HepG2 (cell line): Measurements from ENCODE around the gene LMTK2. TPM values are rescaled to one million over a fixed set of nuclear protein-coding genes. Genes with fewer than 3 reads are reported as not detected.

Experiments
- ATF1 ChIP-seq: IDR thresholded peaks from 2 replicates; pipeline ENCODE4 v1.6.1; 2016; ENCODE audit warnings: mild to moderate bottlenecking, control low read depth
- BRD4 ChIP-seq: sonication (generic); formaldehyde crosslinking; IDR thresholded peaks from 2 replicates; pipeline ENCODE4 v1.4.0; 2020; ENCODE audit warnings: missing genetic modification reagents
- DNMT1 ChIP-seq: sonication (generic); formaldehyde crosslinking; IDR thresholded peaks from 2 replicates; pipeline ENCODE4 v1.5.1; 2020; ENCODE audit warnings: mild to moderate bottlenecking, missing genetic modification reagents
- EHMT2 ChIP-seq: fragments of 200-600 bp; sonication (generic); IDR thresholded peaks from 2 replicates; pipeline ENCODE4 v1.7.0; 2017; ENCODE audit warnings: antibody characterized with exemption, low read depth, low read length, borderline replicate concordance
- FOXA1 ChIP-seq, 2 experiments: fragments of 450-650 bp in 1 of 2; sonication (generic) in 1 of 2; formaldehyde crosslinking in 1 of 2; IDR thresholded peaks; 2 replicates each; pipeline versions ENCODE4 v1.4.0 to v1.6.1; 2016 to 2020; ENCODE audit warnings: missing genetic modification reagents in 1 of 2
- GPN1 ChIP-seq: sonication (generic); formaldehyde crosslinking; IDR thresholded peaks from 2 replicates; pipeline ENCODE4 v1.5.1; 2020; ENCODE audit warnings: missing genetic modification reagents, borderline replicate concordance
- KMT2A ChIP-seq: sonication (generic); formaldehyde crosslinking; IDR thresholded peaks from 2 replicates; pipeline ENCODE4 v1.4.0; 2020; ENCODE audit warnings: missing genetic modification reagents
- MEIS1 ChIP-seq: sonication (generic); formaldehyde crosslinking; IDR thresholded peaks from 2 replicates; pipeline ENCODE4 v1.9.0; 2021; ENCODE audit warnings: mild to moderate bottlenecking, missing genetic modification reagents, moderate library complexity, borderline replicate concordance
- MLLT10 ChIP-seq: sonication (generic); formaldehyde crosslinking; IDR thresholded peaks from 2 replicates; pipeline ENCODE4 v1.4.0; 2020; ENCODE audit warnings: missing genetic modification reagents
- PAF1 ChIP-seq: IDR thresholded peaks from 2 replicates; pipeline ENCODE4 v1.6.1; 2016; ENCODE audit warnings: missing genetic modification reagents, missing compliant biosample characterization
- SPEN ChIP-seq: sonication (generic); formaldehyde crosslinking; IDR thresholded peaks from 2 replicates; pipeline ENCODE4 v1.5.1; 2020; ENCODE audit warnings: low read depth, mild to moderate bottlenecking, missing genetic modification reagents
- THAP8 ChIP-seq: sonication (generic); formaldehyde crosslinking; IDR thresholded peaks from 2 replicates; pipeline ENCODE4 v1.5.1; 2020; ENCODE audit warnings: missing genetic modification reagents, mild to moderate bottlenecking, borderline replicate concordance
- ZBTB44 ChIP-seq: sonication (generic); formaldehyde crosslinking; IDR thresholded peaks from 2 replicates; pipeline ENCODE4 v1.4.0; 2020; ENCODE audit warnings: missing genetic modification reagents
- ZNF124 ChIP-seq: sonication (generic); formaldehyde crosslinking; IDR thresholded peaks from 2 replicates; pipeline ENCODE4 v1.4.0; 2020; ENCODE audit warnings: missing genetic modification reagents
- ZNF333 ChIP-seq: sonication (generic); formaldehyde crosslinking; IDR thresholded peaks from 2 replicates; pipeline ENCODE4 v1.4.0; 2020; ENCODE audit warnings: mild to moderate bottlenecking, missing genetic modification reagents, borderline replicate concordance
- ZNF431 ChIP-seq: sonication (generic); formaldehyde crosslinking; IDR thresholded peaks from 2 replicates; pipeline ENCODE4 v1.9.0; 2022; ENCODE audit warnings: missing genetic modification reagents, low read depth, mild to moderate bottlenecking, borderline replicate concordance
- ZNF850 ChIP-seq: sonication (generic); formaldehyde crosslinking; conservative IDR thresholded peaks from 2 replicates; pipeline ENCODE4 v1.9.0; 2021; ENCODE audit warnings: mild to moderate bottlenecking, missing genetic modification reagents
- ZSCAN20 ChIP-seq: sonication (generic); formaldehyde crosslinking; IDR thresholded peaks from 2 replicates; pipeline ENCODE4 v1.4.0; 2020; ENCODE audit warnings: missing genetic modification reagents, mild to moderate bottlenecking, borderline replicate concordance
- ZSCAN25 ChIP-seq: sonication (generic); formaldehyde crosslinking; IDR thresholded peaks from 2 replicates; pipeline ENCODE4 v1.8.0; 2022; ENCODE audit warnings: mild to moderate bottlenecking, missing genetic modification reagents
- polyA plus RNA-seq, 8 experiments: library from polyadenylated mRNA; depleted of rRNA in 3 of 8; stranded (reverse) in 7 of 8; unstranded in 1 of 8; fragments of >200 nt; fragmentation: Illumina TruSeq in 4 of 8; extraction: Trizol in 4 of 8; gene quantifications; 2 replicates each; pipeline versions ENCODE4 v1.2.1 to v1.2.3, GENCODE V29; 2011 to 2016; ENCODE audit warnings: low read depth in 4 of 8, missing spikeins in 1 of 8, mixed read lengths in 1 of 8; ENCODE audit not compliant: insufficient read depth in 1 of 8
- total RNA-seq, 5 experiments: library from RNA; depleted of rRNA; stranded (reverse); fragments of >200 nt; fragmentation: Illumina TruSeq; extraction: Trizol; gene quantifications; 2 replicates each; pipeline ENCODE4 v1.2.3, GENCODE V29; 2016; ENCODE audit warnings: low read depth in 1 of 5
- TF ChIP-seq, protein P1 (sequence below): sonication (generic); formaldehyde crosslinking; IDR thresholded peaks from 2 replicates; pipeline ENCODE4 v1.4.0; 2020; ENCODE audit warnings: missing genetic modification reagents
- TF ChIP-seq, protein P2 (sequence below): sonication (generic); formaldehyde crosslinking; IDR thresholded peaks from 2 replicates; pipeline ENCODE4 v1.4.0; 2020; ENCODE audit warnings: missing genetic modification reagents

The LMTK2 gene
- total and polyA plus RNA-seq, 2 of the 13 experiments (the other 11 are each of a cell fraction or from before 2014, with no cell fraction given) = 9.5 to 11.7 TPM

DNA sequence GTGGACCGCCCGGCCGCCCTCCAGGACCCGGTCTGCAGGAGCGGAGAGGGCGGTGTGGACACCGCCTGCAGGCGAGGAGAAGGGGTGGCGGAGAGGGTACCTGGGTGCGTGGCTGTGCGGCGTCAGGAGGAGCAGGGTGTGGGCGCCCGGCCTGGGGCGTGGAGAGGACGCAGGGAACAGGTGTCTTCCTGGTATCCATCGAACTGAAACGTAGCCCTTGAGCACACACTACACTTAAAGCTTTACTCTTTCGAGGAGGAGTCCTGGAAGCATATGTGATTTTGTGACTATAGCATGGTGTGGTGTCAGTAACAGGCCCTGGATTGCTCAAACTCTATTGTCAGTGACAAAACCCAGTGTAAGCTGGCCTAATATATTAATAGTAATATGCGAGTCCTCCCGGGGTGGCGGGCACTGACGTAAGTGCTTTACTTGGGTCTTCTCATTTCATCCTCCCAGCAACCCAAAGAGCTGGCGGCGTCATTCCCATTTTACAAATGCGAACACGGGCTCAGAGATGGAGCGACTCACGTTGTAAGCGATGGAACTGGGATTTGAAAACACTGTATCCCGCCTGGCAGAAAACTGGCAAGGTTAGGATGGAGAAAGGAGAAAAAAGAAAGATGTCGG is 145.9 kb downstream of the LMTK2 start (continued):
- TF ChIP-seq ZBTB44 = no peak
- TF ChIP-seq BRD4 (CRISPR knock-in tag) = no peak
- no peak for TF ChIP-seq ATF1 (CRISPR knock-in tag)
- no peak; the same call in 1 of the 2 replicates for TF ChIP-seq SPEN (CRISPR knock-in tag)
- TF ChIP-seq THAP8 (CRISPR knock-in tag) = no peak
- TF ChIP-seq GPN1 (CRISPR knock-in tag) = no peak
- TF ChIP-seq, protein P1, sequence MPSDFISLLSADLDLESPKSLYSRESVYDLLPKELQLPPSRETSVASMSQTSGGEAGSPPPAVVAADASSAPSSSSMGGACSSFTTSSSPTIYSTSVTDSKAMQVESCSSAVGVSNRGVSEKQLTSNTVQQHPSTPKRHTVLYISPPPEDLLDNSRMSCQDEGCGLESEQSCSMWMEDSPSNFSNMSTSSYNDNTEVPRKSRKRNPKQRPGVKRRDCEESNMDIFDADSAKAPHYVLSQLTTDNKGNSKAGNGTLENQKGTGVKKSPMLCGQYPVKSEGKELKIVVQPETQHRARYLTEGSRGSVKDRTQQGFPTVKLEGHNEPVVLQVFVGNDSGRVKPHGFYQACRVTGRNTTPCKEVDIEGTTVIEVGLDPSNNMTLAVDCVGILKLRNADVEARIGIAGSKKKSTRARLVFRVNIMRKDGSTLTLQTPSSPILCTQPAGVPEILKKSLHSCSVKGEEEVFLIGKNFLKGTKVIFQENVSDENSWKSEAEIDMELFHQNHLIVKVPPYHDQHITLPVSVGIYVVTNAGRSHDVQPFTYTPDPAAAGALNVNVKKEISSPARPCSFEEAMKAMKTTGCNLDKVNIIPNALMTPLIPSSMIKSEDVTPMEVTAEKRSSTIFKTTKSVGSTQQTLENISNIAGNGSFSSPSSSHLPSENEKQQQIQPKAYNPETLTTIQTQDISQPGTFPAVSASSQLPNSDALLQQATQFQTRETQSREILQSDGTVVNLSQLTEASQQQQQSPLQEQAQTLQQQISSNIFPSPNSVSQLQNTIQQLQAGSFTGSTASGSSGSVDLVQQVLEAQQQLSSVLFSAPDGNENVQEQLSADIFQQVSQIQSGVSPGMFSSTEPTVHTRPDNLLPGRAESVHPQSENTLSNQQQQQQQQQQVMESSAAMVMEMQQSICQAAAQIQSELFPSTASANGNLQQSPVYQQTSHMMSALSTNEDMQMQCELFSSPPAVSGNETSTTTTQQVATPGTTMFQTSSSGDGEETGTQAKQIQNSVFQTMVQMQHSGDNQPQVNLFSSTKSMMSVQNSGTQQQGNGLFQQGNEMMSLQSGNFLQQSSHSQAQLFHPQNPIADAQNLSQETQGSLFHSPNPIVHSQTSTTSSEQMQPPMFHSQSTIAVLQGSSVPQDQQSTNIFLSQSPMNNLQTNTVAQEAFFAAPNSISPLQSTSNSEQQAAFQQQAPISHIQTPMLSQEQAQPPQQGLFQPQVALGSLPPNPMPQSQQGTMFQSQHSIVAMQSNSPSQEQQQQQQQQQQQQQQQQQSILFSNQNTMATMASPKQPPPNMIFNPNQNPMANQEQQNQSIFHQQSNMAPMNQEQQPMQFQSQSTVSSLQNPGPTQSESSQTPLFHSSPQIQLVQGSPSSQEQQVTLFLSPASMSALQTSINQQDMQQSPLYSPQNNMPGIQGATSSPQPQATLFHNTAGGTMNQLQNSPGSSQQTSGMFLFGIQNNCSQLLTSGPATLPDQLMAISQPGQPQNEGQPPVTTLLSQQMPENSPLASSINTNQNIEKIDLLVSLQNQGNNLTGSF (CRISPR knock-in tag) = no peak
- TF ChIP-seq KMT2A = no peak
- TF ChIP-seq MEIS1 (CRISPR knock-in tag) = no peak
- TF ChIP-seq, protein P2, sequence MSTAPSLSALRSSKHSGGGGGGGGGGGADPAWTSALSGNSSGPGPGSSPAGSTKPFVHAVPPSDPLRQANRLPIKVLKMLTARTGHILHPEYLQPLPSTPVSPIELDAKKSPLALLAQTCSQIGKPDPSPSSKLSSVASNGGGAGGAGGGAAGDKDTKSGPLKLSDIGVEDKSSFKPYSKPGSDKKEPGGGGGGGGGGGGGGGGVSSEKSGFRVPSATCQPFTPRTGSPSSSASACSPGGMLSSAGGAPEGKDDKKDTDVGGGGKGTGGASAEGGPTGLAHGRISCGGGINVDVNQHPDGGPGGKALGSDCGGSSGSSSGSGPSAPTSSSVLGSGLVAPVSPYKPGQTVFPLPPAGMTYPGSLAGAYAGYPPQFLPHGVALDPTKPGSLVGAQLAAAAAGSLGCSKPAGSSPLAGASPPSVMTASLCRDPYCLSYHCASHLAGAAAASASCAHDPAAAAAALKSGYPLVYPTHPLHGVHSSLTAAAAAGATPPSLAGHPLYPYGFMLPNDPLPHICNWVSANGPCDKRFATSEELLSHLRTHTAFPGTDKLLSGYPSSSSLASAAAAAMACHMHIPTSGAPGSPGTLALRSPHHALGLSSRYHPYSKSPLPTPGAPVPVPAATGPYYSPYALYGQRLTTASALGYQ (CRISPR knock-in tag) = no peak
- no peak for TF ChIP-seq FOXA1 (IDR thresholded peaks at IDR 0.05)
- TF ChIP-seq FOXA1 (CRISPR knock-in tag; IDR thresholded peaks at IDR 0.05) = 0 out of 2 replicates have a peak, but pooled peaks have one; percentile 3
- no peak for TF ChIP-seq ZNF431 (CRISPR knock-in tag)
- TF ChIP-seq ZNF850 = no peak
- TF ChIP-seq ZNF124 = no peak
- no peak for TF ChIP-seq MLLT10
- no peak for TF ChIP-seq ZSCAN25 (CRISPR knock-in tag)
- TF ChIP-seq EHMT2 = no peak
- TF ChIP-seq PAF1 (CRISPR knock-in tag) = no peak
- no peak for TF ChIP-seq ZNF333 (CRISPR knock-in tag)
- no peak for TF ChIP-seq ZSCAN20 (CRISPR knock-in tag)
- TF ChIP-seq DNMT1 = no peak
